Inflammatory macrophage (primary cell): ENCODE measurements around the gene FAM174C.
A peak's percentile ranks its signal among the peaks of the same experiment; 100 is the strongest.

Experiments
- DNase-seq, 2 donors: peaks; one replicate each; pipeline ENCODE4 v3.0.0-alpha.2; 2020 to 2022

FAM174C gene

DNA sequence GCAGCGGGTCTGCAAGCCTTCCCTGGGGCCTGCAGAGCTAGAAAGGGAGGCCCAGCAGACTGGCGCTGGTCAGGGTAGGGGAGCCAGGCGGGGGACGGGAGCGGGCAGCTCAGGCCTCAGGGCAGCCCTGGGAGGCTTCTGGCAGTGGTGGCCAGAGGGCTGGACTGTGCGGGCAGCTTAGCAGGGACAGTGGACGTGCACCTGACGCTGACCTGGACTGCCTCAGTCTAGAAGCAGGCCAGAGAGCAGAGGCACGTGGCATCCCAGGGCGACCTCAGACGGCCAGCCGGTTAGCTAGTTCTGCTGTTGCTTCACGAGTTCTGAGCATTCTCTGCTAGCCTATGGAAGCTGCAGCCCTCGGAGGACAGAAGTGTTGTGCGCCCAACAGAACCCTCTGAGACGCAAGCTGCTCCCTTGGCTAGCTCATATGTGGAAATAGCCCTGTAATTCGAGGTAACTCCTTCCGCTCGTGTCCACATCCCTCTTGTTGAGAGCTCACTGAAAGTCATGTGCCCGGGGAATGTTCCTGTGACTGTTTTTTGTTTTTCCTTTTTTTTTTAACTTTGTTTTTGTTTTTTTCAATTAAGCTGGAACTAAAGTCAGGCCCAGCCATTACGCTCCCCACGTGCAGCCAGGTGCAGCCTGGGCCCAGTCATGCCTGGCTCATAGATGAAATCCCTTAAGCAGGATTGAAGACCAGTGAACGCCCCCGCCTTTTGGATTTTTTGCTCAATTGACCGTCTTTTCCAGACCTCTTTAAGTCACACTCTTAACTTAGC, 1.9 kb upstream of the FAM174C start:
- peak; percentile 71 to 79 for DNase-seq

DNA sequence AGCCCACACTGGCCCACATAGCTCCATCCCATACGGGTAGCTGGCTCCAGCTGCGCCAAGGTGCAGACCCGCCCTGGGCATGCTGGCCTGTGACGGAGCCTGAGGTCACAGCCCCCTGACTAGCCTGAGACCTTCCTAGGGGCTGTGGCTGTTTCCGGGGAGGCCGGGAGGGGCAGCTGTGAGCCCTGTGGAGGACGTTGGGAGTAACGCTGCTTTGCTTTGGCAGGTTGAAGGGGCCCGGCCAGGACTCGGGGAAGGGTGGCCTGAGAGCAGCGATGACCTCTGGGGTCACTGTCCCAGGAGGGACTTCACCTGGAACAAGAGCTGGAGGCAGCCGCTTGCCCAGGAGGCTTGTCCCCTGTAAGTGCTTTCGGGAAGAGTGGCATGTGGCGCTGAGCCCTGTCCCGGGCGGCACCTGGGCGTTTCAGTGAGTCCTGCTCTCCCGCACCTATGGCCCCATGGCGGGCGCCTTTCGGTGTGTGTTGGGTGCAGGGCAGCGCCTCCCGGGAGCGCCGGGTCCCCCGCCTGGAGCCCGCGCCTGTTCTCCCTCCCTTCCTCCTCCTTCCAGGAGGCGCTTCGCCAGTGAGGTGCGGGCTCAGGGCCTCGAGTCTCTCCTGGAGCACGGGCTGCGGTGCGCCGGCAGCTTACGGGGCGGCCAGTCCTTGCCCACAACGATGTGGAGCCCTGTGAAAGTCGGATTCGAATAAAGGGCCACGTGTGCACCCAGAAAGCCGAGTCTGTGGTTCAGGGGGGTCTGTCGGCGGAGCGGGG, 1.1 kb upstream of the FAM174C start:
- DNase-seq = no peak

DNA sequence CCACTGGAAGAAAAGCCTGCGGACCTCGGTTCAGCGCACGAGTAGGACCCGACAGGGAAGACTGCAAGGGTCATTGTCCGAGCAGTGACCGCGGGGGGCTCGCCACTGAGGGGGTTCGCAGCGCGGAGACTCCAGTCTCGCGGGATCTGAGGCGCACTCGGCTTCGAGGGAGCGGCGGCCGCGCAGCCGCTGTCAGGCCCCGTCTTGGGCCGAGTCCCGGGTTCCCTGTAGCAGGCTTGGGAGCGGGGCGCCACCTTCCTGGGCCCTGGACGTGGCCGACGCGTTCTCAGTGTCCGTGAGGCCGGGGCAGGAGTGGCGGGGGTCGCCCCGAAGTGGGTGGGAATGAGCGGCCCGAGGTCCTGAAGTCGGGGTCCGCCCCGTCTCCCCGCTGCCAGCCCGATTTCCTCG, 474 bp upstream of the FAM174C start:
- no peak for DNase-seq

DNA sequence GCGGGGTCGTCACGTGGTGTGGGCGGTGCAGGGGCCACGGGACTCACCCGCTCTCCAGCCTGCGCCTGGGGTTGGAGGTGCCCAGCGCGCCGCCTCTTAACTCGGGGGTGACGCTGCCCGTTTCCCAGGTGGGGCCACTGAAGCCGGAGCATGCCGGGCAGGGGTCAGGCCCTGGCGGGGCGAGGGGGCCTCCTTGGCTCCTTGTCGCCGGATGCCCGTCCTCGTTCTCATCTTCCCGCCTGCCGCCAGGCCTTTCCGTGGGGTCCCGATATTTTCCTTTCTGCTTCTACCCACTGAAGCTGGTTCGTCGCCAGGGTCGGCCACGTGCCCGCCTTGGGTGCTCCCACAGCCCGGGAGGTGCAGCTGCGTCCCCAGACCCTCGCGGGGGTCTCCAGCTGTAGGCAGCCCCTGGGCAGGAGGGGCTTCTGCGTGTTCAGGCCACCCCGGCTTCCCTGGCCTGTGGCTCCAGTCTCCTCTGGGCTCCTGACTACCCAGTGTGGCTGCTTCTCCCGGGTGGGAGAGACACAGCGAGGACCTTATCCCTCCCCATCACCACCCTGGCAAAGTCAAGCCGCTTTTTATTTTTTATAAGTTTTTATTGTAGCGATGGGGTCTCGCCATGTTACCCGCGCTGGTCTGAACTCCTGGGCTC, 772 bp downstream of the FAM174C start:
- no peak for DNase-seq

DNA sequence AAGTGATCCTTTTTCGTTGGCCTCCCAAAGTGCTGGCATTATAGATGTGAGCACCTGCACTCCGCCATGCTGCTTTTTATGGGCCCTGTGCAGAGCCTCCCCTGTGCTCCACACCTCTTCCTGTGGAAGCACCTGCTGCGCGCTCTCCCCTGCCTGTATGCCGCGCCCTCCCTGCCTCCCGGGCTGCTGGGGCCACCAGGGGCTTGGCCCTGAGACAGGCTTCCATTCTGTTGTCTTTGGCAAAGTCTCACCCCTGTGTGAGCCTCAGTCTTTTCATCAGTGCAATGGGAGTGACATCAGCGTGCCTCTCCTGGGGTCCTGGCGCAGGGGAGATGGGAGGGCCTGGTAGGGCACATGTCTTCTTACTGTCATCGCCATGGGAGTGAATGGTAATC, 1.3 kb downstream of the FAM174C start:
- no peak for DNase-seq

DNA sequence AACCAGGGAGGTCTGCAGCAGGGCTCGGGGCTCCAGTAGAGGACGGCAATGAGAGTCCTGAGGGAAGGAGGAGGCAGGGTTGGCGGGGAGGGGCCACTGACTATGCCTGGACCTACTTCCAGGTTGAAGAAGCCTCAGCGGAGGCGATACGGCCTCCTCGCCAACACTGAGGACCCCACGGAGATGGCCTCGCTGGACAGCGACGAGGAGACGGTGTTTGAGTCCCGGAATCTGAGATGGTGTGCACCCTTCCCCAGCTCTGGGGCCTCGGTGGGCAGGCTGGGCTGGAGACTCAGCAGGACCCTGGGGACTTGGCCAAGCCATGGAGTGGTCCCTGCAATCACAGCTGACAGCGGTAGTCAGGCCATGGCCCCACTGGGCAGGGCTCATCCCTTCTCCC, 1.7 kb downstream of the FAM174C start:
- no peak for DNase-seq

DNA sequence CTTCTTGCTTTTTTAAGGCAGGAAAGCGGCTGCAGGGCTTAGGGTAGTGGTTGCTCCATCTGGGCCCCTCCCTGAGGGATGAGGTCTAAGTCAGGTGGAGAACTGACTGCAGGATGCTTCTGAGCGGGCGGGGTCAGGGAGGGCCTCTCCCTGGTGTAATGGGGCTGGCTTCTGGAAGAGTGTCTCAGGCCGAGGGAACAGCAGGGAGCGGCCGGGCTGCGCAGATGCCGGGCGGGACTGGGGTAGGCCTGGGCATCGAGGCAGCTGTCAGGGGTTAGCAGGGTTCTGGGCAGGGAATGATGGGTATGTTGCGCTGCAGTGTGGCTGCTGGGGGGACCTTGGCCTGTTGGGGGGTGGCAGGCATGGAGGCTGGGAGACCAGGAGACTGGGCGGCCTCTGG, 2.7 kb downstream of the FAM174C start:
- DNase-seq = no peak

DNA sequence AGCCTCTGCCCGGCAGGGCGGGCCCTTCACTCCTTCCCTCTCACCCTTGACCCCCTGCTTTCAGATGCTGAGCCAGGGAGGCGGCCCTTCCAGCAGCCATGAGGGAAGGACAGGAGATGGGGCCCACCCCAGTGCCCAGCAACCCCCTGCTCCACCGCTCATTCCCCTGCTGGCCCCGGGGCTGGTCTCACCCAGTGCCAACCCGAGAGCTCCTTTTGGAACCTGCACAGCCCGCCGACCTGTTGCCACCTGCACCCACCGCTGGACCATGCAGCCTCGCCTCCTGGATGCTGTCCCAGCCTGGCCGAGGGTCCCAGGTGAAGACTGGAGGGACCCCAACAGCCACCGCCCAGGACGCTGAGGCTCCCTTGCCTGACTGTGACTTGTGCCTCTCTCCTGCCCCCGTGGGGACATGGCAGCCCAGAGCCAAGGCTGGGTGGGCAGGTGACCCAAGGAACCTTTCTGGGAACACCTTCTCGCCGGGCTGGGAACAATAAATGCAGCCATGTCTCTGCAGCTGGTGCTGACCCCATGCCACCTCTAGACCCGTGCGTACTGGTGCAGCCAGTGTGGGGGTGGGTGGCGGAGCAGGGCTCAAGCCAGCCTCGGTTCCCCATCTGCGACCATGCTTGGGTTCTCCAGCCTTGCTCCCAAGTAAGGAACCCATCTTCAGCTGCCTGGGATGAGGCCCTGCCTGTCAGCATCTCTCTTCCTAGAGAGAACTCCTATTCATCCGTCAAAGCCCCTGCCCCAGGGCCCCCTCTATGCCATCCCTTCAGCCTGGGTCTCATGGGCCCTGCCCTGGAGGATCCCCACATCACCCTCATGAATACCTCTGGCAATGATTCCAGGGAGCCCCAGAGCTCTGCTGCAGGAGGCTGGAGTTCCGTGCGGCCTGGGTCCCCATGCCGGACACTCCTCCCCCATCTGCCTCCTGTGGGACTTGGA, 3.7 kb downstream of the FAM174C start:
- DNase-seq = no peak

DNA sequence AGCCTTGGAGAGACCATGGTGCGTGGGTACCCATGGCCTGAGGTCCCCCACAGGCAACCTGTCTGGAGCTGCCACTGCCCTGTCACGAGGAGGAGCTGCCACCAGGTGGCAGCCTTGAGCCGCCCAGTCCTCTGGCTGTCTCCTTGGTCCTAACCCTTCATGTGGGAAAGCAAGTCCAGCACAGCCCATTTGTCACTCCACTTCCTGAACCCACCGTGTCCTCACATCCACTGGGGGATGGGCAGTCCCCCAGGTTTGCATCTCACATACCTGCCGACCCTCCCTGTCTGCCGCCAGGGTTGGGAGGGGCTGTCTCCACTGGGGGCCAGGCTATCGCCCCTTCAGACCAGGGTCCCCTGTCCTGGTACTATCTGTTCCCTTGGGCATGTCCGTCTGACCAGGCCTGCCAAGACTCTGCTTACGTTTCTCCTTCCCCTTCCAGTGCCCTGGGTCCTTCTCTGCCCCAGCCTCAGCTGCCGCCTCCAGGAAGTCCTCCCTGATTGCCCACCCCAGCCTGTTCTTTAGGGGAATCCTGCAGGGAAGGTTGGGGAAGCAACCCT, 4.5 kb downstream of the FAM174C start:
- DNase-seq = peak; percentile 80 to 84

DNA sequence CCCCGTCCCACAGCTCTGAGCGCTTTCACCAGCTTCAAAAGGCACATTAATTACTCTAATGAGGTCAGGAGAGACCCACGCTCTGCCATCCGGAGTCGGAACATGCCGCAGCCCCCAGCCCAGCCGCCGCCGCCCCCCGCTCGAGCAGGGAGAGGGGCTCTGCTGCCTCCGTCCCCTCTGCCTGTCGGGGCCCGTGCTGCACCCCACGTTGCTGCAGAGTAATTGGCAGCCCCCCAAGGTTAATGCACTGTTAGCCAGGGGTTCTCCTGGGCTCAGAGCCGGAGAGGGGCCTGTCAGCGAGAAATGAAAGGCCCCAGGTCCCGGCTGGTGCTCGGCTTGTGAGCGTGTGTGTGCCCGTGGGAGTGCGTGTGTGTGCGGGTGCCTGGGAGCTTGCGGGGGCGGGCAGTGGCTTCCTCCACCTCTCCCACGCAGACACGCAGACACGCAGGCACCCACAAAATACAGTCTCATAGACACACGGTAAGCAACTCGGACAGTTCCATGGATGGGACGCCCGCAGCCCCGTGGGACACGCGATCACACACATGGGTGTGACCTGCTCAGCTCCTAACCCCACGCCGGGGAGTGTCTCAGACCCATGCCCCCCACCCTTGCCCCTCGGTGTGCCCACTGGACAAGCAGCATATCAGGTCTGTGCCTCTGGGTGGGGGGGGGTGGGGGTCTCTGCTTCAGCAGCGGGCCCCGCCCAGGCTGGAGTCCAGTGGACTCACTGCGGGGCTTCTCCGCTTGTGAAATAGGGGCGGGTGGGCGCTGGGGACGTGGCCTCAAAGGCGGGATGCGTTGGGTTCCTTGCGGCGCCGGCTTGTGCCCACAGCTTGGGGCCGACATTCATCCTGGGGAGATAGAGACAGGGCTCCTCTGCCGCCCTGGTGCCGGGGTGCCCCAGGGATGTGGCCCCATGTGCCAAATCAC, 5.6 kb downstream of the FAM174C start:
- no peak for DNase-seq

DNA sequence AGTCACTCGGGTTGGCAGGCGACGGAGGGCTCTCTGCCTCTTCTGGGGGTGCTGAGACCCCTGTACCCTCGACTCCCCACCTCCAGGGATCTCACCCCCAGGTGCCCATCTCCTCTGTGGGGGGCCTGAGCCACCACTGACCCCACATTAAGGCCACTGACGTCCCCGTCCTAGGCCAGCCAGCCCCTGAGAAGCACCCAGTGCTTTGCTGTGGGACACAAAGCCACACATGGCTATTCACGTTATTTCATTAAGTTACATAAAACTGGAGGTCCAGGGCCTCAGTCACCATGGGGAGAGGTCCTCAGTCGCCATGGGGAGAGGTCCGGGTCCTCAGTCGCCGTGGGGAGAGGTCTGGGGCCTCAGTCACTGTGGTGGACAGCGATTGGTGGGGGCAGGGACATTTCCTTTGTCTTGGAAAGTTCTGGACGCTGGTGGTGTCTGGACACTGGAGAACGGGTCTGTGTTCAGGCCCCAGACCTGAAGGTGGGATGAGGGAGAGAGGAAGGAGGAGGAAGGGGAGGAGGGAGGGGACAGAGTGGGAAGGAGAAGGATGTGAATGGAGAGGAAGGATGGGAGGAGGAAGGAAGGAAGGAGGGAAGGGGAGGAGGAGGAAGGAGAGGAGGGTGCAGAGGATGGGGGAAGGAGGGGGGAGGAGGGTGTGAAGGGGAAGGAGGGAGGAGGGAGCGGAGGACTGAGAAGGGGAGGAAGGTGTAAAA, 6.4 kb downstream of the FAM174C start:
- no peak for DNase-seq

DNA sequence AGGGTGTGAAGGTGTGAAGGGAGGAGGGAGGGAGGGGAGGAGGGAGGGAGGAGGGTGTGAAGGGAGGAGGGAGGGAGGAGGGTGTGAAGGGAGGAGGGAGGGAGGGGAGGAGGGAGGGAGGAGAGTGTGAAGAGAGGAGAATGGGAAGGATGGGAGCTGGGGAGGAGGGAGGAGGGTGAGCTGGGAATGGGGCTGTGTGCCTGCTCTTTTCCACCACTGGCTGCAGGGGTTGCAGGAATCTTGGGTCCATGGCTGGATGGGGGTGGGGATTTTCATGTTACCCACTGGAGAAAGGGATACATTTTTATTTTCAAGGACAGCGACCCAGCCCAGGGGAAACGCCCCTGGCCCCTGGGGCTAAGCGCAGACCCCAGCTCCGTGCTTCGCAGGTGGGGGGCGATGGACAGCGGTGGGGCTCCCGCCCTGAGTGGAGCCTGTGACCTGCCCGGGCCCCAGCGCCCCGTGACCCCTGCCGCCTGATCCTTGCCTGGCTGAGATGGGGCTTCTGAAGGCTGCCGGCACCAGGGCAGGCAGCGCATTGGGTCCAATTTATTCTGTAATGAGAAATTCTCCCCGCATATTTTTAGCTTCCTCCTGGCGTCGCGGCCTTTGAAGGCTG, 7.4 kb downstream of the FAM174C start:
- DNase-seq = no peak

DNA sequence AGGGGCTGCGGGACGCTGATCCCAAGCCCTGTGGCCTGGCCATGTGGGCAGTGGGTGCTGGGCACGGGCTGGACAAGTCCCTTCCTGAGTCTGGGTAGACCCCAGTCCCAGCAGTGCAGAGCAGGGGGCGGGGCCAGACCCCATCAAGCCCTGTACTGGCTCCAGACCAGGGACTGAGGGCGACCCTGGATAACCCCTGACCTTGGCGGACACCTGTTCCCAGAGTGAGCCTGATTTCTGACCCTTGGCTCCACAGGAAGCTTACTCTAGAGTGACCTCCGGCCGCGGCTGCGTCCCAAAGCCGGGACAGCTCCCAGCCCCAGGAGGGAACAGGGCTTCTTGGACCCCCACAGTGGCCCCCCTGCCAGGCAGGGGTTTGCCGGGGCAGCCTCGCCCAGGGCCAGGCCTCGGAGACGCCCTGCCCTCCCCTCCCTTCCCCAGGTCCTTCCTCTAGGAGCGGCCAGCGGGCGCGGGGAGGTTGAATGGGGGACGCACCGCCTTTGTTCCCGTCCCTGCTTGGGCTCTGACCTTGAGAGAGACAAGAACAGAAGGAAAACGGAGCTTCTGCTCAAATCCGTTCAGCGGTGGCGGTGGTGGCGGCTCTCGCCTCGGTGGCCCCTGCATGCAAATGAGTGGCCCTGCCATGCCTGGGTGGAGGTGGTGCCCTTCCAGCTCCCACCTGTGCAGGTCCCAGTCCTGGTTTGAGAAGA, 8.0 kb downstream of the FAM174C start:
- DNase-seq = no peak

DNA sequence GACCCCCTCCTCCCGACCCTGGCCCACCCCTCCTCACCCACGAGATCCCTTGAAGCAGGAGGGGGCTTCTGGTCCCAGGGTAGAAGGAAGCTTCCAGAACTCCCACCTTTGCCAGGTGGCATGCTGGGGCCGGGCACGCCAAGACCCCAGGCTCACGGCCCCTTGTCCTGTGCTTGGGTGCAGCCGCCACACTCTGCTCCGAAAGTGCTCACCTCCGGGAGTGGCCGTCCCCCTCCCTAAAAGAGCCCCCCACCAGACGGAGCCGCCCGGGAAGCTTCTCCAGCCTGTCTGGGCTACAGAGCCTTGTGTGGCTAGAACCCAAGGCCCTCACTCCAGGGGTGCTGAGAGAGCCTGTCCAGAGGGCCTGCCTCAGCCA, 8.6 kb downstream of the FAM174C start:
- no peak for DNase-seq

DNA sequence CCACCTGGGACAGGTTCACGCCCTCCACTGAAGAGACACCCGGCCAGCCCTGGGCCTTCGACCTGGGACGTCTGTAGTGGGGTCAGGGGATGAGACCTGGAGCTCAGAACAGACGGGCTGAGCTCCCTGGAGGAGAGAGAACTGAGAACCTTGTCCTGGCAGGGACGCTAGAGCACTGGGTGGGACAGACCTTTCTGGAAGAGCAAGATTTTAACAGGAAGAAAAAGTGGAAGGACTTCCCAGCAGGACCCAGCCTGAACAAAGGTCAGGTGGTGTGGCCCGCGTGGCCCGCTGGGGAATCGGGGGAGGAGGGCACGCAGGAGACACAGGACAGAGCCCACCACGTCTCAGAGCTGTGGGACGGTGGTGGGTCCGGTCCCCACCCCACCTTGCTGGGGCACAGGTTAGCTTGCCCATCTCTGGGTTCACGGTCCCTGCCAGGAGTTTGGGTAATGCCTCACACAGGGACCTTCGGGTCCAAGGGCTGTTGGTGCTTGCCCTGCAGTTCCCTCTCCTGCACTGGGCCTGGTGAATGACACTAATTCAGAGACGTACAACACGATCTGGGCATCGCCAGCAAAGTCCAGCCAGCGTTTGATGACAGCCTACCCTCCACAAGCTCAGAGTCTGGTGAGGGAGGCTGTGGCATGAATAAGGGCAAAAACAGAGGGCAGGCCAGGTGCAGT, 9.1 kb downstream of the FAM174C start:
- DNase-seq = no peak

DNA sequence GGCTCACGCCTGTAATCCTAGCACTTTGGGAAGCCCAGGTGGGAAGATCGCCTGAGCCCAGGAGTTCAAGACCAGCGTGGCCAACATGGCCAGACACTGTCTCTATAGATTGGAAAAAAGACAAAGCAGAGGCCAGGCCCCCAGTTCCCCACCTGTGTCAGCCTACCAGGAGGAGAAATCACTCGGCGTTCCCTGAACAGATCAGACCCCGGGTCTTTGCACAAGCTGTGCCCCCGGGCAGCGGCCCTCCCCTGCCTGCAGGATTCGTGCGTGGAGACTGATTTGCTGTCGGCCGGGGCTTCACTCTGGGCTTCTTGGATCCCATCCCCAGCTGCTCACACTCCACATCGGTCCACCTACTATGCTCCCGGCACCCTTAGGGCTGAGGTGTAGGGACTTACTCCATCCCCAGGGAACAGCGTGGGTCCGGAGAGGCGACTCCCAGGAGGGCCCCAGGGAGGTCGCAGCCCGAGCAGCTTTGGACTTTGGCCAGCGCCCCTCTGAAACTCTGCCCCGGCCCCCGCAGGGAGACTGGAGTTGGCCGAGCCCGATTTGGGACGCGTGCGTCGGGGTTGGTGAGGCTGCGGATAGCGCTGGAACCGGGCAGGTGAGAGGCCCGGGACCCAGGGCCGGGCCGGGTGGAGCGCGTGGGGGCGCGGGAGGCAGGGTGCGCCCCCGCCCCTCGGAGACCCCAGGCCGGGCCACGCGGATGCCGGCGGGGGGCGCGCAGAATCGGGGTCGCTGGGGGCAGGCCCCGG, 9.8 kb downstream of the FAM174C start:
- no peak for DNase-seq

DNA sequence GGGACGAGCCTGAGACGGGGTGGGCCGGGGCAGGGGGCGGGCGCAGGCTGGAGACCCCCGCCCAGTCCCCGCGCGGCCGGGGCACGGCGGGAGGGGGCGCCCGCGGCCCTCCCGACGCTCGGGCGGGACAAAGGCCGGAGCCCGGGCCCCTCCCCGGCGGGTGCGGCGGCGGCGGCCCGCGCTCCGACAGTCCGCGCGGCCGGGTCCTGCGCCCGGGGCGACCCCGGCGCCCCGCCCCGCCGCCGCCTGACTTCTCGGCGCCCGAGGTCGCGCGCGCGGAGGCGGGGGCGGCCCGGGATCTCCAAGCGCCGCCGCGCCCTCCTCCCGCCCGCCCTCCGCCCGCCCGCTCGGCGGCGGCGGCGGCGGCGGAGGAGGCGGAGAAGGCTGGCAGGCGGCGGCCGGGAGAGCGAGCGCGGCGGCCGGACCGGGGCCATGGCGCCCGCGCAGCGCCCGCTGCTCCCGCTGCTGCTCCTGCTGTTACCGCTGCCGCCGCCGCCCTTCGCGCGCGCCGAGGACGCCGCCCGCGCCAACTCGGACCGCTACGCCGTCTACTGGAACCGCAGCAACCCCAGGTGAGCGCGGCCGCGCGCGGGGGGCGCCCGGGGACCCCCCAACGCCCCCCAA, 10.5 kb downstream of the FAM174C start, which contains the start of gene EFNA2:
EFNA2 (plus strand) TSS at position 137 of the 624 bp plus-strand sequence; CDS start at position 433, 296 bp downstream.
- no peak for DNase-seq
